NCI-H2107 (cell line): ENCODE data around the gene TGFBI.
A peak's percentile ranks its signal among the peaks of the same experiment; 100 is the strongest.
"Not testable (repeated sequence)": the region's sequence is repeated elsewhere in the genome, so short reads cannot be mapped to it uniquely, and the experiment has no call there.

ENCODE experiments used
- DNase-seq: peaks from one replicate; lab custom pipeline; 2025; lab: John Stamatoyannopoulos, UW

Gene TGFBI

DNA sequence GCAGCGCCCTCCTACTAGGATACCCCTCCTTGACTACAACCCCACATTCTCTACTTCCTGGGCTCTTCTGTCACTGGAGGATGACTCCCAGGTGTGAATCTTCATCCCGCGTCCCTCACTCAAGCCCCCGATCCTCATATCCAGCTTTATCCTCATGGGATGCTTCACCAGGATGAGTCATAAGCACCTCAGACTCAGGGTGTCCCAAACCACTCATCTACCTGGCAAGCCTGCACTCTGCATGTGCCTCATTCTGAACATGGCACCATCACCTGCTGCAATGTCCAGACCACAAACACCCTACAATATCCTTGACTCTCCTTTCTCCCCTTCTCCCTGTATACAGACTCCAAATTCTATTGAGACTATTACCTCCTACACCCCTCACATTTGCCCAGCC is 1.5 kb upstream of the TGFBI start:
- no peak for DNase-seq

DNA sequence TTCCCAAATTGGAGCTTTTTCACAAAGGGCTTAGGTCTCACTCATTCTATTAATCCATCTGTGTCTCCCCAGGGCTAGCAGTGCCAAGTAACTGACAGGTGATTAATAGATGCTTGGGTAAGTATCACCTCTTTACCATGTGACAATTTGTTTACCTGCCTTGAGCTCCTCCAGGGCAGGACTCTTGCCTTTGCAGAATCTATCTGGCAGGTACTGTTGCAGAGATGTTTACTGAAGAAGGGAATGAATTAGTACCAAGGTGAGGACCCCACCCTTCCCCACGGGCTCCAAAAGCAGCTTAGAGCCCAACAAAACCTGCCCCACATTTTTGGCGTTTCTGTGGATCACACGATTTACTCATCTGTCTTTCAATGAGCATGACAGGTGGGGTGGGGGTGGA is 698 bp upstream of the TGFBI start:
- no peak for DNase-seq

DNA sequence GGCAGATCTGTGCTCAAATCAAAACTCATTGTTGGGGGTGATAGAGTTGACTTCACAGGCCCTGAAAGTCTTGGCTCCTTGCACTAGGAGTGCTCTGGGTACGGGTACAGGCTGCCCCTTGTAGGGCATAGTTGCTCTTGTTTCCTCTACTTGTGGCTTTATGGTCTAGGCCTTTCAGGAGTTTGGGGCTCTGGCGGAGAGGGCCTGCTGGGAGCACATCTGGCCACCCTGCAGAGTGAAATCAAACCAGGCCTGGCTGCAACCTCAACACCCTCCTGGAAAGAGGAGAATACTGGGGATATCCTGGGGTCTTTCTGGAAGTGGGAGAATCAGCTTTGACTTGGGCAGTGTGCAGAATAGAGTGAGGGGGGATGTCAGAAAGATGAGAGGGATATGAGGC is 1.5 kb downstream of the TGFBI start:
- no peak for DNase-seq

DNA sequence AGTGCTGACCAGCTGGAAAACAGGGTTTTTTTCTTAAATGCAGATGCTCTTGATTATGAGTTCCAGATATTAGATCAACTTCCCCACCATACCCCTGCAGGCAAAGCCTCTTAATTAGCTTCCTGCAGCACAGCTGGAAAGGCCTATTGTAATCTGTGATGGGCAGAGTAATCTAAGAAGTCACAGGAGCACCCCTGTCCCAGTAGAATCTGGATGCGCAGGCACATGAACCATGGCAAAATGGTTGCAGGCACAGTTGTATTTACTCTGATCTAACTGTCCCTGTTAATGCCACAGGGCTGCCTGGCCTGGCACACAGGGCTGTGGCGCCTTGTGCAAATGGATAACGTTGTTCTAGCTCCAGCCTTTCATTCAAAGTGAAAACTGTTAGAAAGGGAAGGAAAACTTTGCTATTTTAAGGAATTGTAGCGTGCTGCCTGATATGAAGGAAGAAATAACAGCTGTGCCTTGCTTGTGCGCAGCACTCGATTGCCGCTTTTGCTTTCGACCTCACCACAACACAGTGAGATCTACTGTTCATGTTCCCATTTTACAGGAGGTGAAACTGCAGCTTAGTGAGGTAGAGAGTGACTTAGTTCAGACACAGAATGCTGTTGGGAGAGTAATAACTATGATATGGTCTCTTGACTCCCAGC is 2.3 kb downstream of the TGFBI start:
- no peak for DNase-seq

DNA sequence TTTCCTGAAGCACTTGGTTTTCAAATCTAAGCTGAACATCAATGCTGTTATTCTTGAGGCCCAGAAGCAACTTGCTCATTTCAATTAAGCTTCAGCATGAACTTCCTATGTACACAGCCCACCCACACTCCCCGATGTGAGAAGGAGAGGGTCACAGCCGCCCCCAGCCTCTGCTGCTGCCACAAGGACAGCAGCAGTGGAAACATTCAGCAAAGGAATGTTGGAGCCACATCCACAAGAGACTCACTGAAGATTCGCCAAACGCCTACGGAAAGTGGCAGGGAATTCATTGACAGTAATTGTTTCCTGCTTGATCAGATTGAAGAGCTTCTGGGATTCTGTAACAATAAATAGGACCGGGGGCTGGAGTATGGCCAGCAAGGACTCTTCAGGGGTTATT is 2.9 kb downstream of the TGFBI start:
- no peak for DNase-seq

DNA sequence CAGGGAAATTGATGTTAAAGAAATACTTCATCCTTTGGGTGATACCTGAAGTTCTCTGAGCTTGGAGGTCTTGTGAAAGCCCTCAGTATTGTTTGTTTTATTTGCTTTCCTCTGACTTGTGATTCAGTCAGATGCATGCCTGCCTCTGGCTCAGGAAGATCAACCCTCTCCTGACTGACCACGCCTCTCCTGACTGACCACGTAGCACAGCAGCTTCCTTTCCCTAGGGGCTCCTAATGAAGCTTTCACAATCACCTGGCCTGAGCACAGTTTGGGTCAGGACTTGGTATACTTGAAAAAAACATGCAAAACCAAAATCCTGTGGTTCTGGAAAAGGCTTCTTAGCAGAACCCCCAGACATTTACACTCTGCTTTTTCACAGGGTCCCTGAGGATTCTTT is 3.8 kb downstream of the TGFBI start:
- DNase-seq, result no peak

DNA sequence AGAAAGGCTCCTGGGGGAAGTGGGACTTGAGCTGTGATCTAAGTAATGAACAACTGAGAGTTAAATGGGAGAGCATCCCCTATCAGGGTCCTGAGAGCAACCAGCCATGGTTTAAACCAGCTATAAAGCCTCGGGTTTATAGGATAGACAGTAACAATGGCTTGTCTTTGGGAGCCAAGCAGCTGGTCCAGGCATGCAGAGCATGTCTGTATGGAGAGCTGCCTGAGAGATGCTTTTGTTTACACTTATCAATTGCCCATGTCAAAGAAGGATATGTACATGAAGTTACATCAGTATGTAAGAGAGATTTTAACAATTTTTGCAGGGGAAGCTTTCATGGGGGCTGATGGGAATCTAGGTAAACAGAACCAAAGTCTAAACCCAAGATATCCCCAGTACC is 4.4 kb downstream of the TGFBI start:
- no peak for DNase-seq

DNA sequence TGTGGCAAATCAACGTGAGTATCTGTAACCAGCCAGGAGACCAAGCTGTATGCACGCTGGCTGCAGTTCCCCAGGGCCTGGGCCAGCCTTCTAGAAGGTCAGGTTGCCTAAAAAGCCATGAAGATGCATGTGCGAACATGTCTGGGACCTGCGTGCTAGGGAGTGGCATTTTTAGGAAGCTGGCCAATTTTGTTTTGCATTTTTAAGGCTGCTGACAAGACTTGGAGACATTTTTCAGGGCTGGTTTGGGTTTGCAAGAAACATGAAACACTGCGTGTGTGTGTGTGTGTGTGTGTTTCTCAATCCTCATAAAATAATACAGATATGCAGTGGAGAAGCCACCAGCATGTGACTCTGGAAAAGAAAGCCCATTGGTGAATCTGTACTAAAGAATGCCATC is 5.1 kb downstream of the TGFBI start:
- no peak for DNase-seq

DNA sequence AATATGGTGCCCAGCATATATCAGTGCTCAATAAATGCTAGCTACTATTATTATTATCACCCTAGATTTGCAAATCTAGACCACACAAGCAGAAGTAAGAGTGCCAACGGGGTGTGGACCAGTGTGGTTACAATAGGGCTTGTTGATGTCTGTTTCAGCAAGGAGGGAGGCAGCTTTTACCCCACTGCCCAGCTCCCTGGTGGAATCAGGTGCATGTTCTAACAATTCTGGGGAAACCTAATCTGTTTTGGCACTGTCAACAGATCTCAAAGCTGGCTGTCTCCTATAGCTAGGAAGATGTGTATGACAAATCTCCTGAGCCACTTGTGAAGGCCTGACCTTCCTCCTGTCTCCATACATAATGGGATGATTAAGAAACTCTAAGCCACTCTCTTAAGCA is 5.7 kb downstream of the TGFBI start:
- no peak for DNase-seq

DNA sequence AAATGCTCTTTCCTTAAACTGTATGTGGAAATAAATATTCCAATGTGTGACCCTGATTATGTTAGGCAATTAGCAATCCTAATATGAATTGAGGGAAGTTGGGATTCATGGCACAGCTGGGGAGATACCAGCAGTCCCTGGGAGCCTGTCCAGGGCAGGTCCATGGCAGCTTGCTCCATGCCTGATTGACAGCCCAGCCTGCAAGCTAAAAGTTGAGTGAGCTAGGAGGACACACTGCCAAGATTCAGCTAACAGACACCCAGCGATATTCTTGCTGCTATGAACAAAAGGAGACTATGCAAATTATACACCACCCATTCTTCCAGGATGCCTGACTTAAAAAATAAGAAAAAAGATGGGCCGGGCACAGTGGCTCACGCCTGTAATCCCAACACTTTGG is 6.2 kb downstream of the TGFBI start:
- DNase-seq, result no peak

DNA sequence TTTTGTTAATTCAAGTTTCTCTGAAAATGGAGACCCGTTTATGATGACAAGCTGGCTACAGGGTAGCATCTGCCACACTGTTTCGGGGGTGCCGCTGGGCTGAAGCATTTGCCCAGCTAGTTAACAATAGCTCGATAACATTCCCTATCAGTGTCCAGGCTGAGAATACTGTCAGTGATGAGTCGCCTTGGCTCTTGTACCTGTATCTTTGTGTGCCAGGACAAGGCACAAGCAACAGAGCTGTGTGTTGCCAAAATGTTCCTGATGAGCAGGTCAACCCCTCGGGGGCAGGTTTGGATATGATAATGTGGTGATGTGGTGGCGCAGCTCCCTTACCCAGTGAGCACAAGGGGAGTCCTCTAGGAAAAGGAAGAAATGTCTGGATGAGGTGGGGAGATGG is 7.0 kb downstream of the TGFBI start:
- no peak for DNase-seq

DNA sequence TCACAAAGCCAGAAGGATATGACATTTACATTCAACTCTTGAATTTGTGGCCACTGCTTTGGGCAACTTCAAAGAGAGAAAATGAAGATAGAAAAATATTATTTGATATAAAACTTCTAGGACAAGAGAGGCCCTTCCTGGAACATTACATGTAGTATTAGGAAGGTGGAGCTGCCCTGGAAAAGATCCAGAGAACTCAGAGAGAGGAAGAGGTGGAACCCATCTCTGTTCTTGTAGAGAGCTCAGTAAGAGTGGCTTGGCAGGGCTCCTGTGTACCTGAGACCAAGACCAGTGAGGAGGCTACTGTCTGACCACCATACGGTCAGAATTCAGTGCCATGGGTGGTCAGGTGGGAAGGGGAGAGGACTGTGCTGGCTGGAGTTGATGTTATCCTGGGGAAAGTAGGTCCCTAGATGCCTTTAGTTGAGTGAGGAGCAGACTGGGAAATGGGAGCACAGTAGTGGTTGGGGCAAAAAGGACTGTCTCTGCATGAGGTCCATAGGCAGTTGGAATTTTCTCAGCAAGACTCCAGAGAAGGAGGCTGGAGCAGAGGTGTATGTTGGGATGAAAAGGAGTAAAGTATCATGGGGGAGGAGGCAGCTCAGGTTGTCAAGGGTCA is 7.6 kb downstream of the TGFBI start:
- DNase-seq, result no peak

DNA sequence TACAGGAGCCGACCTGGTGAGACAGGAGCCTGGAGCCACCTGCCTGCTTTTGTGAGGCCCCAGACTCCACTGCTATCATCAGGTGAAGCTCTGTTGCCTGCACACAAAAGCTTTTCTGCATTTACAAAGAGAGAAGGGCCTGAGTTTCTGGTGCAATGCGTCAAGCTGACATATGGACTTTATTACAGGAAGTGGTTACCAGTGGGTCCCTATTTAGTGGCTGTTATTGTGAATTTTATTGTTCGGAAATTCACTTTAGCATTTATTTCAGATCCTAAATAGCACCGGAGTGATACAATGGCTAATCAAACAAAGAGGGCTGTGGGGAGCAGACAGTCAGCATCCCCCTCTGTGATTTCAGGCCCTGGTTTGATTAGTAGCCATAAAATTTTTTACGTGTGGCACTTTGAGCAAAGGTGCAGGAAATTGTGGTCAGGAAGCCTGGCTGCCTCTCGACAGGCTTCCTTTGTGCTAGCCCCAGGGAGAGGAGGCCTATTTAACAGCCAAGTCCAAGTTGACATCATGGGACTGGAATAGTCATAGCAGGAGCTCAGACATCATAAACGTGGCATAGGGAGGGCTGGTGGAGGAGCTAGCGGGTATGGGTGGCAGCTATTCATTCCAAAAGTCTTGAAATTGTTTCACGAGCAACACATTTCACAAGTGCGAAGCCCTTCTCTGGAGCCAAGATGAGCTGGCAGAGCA is 8.4 kb downstream of the TGFBI start:
- peak; percentile 63 for DNase-seq

DNA sequence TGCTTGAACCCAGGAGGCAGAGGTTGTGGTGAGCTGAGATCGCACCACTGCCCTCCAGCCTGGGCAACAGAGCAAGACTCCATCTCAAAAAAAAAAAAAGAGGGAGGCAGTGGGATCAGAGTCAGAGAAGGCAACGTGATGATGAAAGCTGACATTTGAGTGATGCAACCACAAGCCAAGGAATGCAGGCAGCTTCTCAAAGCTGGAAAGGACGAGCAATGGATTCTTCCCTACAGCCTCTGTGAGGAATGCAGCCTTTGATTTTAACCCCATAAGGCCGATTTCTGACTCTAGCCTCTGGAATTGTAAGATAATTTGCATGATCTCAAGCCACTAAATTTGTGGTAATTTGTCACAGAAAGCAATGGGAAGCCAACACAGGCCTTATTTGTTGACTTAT is 9.8 kb downstream of the TGFBI start:
- no peak for DNase-seq

DNA sequence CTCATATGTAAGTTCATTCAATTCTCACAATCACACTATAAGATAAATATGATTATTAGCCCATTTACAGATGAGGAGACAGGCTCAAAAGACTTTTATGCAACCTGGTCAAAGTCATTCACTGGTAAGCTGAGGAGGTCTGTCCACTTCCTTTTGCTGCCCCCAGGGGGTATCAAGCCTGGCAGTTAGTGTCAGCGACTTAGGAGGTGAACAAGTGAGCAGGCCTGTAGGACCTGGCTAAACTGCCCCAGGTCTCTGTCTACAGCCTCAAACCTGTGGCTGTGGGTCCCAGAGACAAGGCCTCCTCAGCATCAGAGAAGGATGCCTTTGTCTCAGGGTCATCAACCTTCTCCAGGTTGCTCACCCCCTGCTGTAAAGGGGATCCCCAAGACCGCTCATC is 10.4 kb downstream of the TGFBI start:
- DNase-seq, result no peak

DNA sequence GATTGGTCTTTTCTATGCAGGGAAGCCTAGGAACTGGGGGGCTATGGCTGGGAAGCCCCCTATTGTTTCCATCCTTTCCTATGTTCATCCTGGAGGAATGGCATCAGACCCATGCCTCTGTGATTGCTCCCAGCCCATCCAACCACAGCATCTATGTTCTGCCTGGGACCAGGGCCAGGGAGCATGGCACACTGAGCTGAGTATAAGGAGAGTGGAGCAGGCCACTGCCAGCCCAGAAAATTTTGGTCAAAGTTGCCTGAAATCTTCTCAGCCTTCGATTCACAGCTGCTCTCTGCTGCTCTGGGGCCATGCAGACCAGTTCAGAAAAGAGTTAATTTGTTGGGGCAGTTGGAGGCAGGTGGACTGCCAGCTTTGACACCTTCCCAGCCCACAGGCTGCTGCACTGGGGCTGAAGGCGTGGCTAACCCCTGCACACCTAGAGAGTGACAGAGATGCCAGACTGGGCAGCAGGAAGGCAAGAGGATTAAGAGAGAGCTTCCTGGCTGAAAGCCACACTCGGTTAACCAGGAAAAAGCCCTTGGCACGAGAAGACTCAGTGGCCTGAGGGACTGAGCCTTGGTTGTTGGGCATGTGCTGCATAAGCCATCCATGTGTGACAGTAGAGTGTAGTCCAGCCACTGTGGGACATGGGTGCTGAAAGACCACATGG is 12.1 kb downstream of the TGFBI start:
- no peak for DNase-seq

DNA sequence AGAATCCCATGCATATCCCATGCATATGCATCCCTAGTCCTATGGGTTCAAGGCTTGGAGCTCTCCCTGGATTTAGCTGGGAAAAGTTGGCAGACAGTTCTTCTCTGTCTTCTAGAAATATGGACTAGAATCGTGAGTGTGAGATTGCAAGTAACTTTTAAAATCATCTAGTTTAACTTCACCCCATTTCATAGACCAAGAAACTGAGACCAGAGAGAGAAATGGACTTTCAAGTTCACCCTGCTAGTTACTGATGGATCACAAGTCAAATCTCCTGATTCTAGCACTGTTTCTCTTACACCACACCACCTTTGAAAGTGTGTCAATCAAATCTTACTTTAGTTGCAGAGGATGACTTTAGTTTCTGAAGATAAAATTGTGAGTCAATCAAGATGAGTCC is 13.4 kb downstream of the TGFBI start:
- no peak for DNase-seq

DNA sequence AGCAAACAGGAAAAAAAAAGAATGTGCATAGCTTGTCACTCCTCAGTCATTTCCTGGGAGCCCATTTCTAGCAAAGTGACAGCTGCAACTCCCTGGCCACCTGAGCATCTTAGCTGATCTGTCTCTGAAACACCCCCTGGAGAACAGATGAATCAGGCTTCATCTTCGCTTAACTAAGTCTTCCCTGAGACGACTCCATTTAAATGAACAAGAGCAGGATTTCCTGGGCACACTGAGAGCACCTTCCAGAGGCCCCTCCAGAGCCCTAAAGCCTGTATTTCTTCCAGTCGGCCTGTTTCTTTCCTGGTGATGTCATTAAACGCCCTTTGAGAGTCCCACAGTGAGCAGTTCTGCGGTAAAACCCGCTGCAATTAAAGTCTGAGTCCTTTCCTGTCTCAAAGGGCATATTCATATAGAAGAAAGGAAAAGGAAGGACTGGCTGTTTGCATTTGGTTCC is 13.9 kb downstream of the TGFBI start:
- peak; percentile 13 for DNase-seq

DNA sequence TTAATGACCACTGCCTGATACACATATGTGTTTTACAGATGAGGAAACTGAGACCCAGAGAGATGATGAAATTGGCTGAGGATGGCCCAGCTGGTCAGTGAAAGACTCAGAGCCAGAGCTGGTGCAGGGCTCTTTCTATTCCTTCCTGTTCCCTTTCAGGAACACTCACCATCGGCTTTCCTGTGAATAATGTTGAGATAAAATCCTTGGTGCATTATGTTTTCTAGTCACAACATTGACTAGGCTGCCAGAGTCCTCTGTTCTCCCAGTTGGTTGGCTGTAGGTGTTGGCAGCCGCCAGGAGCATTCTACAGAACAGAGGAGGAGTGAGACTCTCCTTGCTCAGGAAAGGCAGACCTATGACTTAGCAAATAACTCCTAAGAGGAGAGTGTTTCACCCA is 14.8 kb downstream of the TGFBI start:
- DNase-seq, result no peak

DNA sequence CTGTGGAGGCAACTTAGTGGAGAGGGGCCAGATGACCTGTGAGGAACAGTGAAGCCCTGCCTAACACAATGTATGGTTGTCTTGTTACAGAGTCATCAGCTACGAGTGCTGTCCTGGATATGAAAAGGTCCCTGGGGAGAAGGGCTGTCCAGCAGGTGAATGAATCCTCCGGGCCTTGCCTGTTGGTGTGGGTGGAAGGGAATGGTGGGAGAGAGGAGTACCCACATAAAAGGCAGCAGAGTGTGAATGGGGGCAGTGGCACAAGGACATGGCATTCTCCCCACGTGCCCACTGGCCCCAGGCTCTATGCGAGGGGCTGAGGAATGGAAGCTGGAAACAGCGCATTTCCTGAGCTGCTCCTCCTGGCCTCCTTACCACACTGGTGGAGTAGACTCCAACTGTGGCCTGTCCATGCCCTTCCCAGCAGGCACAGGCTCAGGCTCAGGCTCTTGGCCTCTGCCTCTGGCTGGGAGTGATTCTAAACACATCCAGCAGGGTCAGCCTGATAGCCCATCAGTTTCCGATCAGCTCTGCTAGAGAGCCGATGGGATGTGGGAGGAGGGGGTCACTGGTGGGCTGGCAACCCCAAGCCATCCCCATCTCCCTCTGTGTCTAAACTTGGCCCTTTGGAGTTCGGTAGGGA is 15.3 kb downstream of the TGFBI start:
- DNase-seq, result no peak

DNA sequence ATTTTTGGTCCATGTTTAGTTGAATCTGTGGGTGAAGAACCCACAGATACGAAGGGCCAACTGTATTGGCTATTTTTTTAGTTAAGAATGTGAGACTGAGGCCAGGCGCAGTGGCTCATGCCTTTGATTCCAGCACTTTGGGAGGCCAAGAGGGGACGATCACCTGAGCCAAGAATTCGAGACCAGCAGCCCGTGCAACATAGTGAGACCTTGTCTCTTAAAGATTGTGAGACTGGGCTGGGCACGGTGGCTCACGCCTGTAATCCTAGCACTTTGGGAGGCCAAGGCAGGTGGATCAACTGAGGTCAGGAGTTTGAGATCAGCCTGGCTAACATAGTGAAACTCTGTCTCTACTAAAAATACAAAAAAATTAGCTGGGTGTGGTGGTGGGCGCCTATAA is 16.2 kb downstream of the TGFBI start:
- not testable (repeated sequence) for DNase-seq

DNA sequence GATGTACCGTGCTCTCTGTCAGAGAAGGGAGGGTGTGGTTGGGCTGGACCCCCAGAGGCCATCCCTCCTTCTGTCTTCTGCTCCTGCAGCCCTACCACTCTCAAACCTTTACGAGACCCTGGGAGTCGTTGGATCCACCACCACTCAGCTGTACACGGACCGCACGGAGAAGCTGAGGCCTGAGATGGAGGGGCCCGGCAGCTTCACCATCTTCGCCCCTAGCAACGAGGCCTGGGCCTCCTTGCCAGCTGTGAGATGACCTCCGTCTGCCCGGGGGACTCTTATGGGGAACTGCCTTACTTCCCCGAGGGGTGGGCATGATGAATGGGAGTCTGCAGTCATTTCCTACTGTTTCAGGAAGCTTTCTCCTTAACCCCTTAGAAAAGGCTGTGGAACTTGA is 17.5 kb downstream of the TGFBI start:
- no peak for DNase-seq

DNA sequence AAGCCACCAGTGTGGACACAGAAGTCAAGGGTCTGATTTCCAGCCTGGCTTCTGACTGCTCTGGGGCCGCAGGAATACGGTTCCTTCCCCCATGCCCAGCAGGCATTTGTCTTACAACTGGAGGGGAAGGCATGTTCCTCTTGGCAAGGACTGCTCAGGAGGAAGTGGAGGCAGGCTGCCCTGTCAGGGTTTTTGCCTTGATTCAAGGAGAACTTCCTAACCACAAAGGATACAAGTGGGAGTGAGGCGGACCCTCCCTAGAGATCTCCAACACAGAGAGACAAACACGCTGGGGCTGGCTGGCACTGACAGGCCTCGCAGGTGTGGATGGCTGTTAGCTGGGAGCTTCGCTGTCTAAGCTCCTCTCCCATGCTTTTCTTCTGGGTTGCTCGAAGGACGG is 19.1 kb downstream of the TGFBI start:
- DNase-seq, result no peak
